Lower leg skin (tissue), 3 donors: Measurements from ENCODE around the gene IGFL4.

ENCODE experiments used
- POLR2A ChIP-seq, 2 donors: fragments of 450-650 bp; IDR thresholded peaks; one replicate each; pipeline ENCODE4 v1.6.1; 2016 to 2017; ENCODE audit warnings: antibody characterized with exemption in 2 of 2, mild to moderate bottlenecking in 1 of 2, moderate library complexity in 1 of 2
- TF ChIP-seq, protein P1 (sequence below), 3 donors: fragments of 450-650 bp; IDR thresholded peaks; one replicate each; pipeline ENCODE4 v1.5.1; 2016; ENCODE audit warnings: antibody characterized with exemption in 3 of 3, mild to moderate bottlenecking in 3 of 3, moderate library complexity in 2 of 3

GRCh38 chr19:46077815-46078167, 37.0 kb upstream of the IGFL4 start:
- TF ChIP-seq POLR2A (IDR thresholded peaks at IDR 0.05), result no peak
- TF ChIP-seq, protein P1, sequence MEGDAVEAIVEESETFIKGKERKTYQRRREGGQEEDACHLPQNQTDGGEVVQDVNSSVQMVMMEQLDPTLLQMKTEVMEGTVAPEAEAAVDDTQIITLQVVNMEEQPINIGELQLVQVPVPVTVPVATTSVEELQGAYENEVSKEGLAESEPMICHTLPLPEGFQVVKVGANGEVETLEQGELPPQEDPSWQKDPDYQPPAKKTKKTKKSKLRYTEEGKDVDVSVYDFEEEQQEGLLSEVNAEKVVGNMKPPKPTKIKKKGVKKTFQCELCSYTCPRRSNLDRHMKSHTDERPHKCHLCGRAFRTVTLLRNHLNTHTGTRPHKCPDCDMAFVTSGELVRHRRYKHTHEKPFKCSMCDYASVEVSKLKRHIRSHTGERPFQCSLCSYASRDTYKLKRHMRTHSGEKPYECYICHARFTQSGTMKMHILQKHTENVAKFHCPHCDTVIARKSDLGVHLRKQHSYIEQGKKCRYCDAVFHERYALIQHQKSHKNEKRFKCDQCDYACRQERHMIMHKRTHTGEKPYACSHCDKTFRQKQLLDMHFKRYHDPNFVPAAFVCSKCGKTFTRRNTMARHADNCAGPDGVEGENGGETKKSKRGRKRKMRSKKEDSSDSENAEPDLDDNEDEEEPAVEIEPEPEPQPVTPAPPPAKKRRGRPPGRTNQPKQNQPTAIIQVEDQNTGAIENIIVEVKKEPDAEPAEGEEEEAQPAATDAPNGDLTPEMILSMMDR (IDR thresholded peaks at IDR 0.05), result no peak
